Sigmoid colon (tissue), 7 donors: ENCODE data around the gene MYO1H. TPM values are rescaled to one million over a fixed set of nuclear protein-coding genes. Genes with fewer than 3 reads are reported as not detected.

ENCODE experiments used
- DNase-seq: peaks from one replicate; pipeline ENCODE4 v3.0.0-alpha.2; 2019
- H3K27ac ChIP-seq, 4 donors: fragments of 200-600 bp; sonication (generic); one replicate each; pipeline ENCODE4 v1.5.1; 2016 to 2019; ENCODE audit warnings: mild to moderate bottlenecking in 1 of 4
- H3K27me3 ChIP-seq, 3 donors: fragments of 200-600 bp; sonication (generic); one replicate each; pipeline ENCODE4 v1.5.1; 2019; ENCODE audit warnings: mild to moderate bottlenecking in 1 of 3
- H3K36me3 ChIP-seq, 4 donors: fragments of 200-600 bp; sonication (generic); one replicate each; pipeline ENCODE4 v1.5.1; 2016 to 2019
- H3K4me1 ChIP-seq, 4 donors: fragments of 200-600 bp; sonication (generic); one replicate each; pipeline ENCODE4 v1.5.1; 2017 to 2019
- H3K4me3 ChIP-seq, 4 donors: fragments of 200-600 bp; sonication (generic); one replicate each; pipeline ENCODE4 v1.5.1; 2017 to 2019; ENCODE audit warnings: mild to moderate bottlenecking in 2 of 4, moderate library complexity in 1 of 4
- H3K9me3 ChIP-seq, 4 donors: fragments of 200-600 bp in 3 of 4; sonication (generic) in 3 of 4; one replicate each; pipeline versions ENCODE4 v1.5.1 to v1.6.1; 2013 to 2019
- EP300 ChIP-seq, 4 donors: sonication (generic); formaldehyde crosslinking; IDR thresholded peaks; one replicate each; pipeline ENCODE4 v1.6.1; 2017; ENCODE audit warnings: antibody characterized with exemption in 4 of 4
- POLR2A ChIP-seq, 2 donors: fragments of 450-650 bp; IDR thresholded peaks; one replicate each; pipeline ENCODE4 v1.6.1; 2016; ENCODE audit warnings: antibody characterized with exemption in 2 of 2, mild to moderate bottlenecking in 2 of 2, moderate library complexity in 2 of 2
- POLR2AphosphoS5 ChIP-seq, 4 donors: sonication (generic); formaldehyde crosslinking; IDR thresholded peaks; one replicate each; pipeline ENCODE4 v1.6.1; 2017; ENCODE audit warnings: antibody characterized with exemption in 4 of 4
- WGBS, 2 donors: extraction: QIAGEN DNeasy Blood & Tissue Kit; methylation state at CpG; one replicate each; pipeline ENCODE4 v1.1.7; 2013; 5-methylcytosine and 5-hydroxymethylcytosine counted together
- intact Hi-C: fragments of 100-400 bp; cut with DNase I; formaldehyde crosslinking; loops from one replicate; pipeline ENCODE4 v1.15.1; 2023
- polyA plus RNA-seq, 3 donors: library from polyadenylated mRNA; stranded (reverse); fragments of 200-250 nt; gene quantifications; one replicate each; pipeline ENCODE4 v1.2.3, GENCODE V29; 2013
- total RNA-seq, 4 donors: library from RNA; depleted of rRNA; stranded (reverse); fragments of >200 nt; gene quantifications; one replicate each; pipeline ENCODE4 v1.1.0, GENCODE V29; 2016
- TF ChIP-seq, protein P1 (sequence below), 4 experiments: fragments of 450-650 bp in 3 of 4; fragments of 200-600 bp in 1 of 4; IDR thresholded peaks; one replicate each; pipeline ENCODE4 v1.5.1; 2016 to 2019; ENCODE audit warnings: antibody characterized with exemption in 4 of 4, mild to moderate bottlenecking in 3 of 4, moderate library complexity in 2 of 4
- donor health status: healthy with polysubstance abuse.
- donor health status: Bipolar disorder and iron deficiency.
- donor health status: healthy.

MYO1H gene
- total and polyA plus RNA-seq, 7 donors = 0.07 TPM; not detected in 6

DNA sequence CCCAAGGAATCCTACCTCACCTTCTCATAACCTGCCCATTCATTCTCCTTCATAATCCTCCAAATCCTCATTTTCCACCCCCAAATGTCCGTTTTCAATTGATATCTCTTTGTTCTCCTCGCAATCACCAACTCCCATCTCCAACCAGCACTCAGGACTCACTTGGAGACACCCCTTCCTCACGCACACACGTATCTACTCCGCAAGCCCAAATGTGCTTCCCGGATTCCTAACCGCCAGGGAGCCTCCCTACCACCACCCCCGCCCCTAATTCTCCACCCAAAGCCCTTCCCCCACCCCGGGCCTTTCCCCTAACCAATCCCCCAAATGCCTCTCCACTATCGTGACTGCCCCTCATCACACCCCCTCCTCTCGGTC, 129.1 kb downstream of the MYO1H start:
- WGBS, 2 donors = 0% methylated on average over 11 of the region's 11 CpGs
- TF ChIP-seq EP300 (IDR thresholded peaks at IDR 0.05) (no peak), POLR2A (IDR thresholded peaks at IDR 0.05) (no peak), POLR2AphosphoS5 (IDR thresholded peaks at IDR 0.05) (no peak)
- TF ChIP-seq, protein P1, sequence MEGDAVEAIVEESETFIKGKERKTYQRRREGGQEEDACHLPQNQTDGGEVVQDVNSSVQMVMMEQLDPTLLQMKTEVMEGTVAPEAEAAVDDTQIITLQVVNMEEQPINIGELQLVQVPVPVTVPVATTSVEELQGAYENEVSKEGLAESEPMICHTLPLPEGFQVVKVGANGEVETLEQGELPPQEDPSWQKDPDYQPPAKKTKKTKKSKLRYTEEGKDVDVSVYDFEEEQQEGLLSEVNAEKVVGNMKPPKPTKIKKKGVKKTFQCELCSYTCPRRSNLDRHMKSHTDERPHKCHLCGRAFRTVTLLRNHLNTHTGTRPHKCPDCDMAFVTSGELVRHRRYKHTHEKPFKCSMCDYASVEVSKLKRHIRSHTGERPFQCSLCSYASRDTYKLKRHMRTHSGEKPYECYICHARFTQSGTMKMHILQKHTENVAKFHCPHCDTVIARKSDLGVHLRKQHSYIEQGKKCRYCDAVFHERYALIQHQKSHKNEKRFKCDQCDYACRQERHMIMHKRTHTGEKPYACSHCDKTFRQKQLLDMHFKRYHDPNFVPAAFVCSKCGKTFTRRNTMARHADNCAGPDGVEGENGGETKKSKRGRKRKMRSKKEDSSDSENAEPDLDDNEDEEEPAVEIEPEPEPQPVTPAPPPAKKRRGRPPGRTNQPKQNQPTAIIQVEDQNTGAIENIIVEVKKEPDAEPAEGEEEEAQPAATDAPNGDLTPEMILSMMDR (IDR thresholded peaks at IDR 0.05) = no peak
- no peaks in the 10 kb centered on the region for H3K9me3 ChIP-seq
- H3K27ac ChIP-seq = peak overlapping the region; percentile 95 to 98 (median 97)
- H3K36me3 ChIP-seq = peaks cover 0 to 12% (median 0%) of the 10 kb centered on the region in 4 donors
- peak overlapping the region; percentile 63 to 90 (median 87) for H3K4me3 ChIP-seq
- intact Hi-C loops = loop anchor here (1.0 kb wide), 2 partner anchors 43 to 48 kb away; no protein-coding TSS in a partner anchor
- peaks cover 0 to 66% (median 58%) of the 10 kb centered on the region in 4 donors for H3K4me1 ChIP-seq
- no peak for DNase-seq
- no peaks in the 10 kb centered on the region for H3K27me3 ChIP-seq

DNA sequence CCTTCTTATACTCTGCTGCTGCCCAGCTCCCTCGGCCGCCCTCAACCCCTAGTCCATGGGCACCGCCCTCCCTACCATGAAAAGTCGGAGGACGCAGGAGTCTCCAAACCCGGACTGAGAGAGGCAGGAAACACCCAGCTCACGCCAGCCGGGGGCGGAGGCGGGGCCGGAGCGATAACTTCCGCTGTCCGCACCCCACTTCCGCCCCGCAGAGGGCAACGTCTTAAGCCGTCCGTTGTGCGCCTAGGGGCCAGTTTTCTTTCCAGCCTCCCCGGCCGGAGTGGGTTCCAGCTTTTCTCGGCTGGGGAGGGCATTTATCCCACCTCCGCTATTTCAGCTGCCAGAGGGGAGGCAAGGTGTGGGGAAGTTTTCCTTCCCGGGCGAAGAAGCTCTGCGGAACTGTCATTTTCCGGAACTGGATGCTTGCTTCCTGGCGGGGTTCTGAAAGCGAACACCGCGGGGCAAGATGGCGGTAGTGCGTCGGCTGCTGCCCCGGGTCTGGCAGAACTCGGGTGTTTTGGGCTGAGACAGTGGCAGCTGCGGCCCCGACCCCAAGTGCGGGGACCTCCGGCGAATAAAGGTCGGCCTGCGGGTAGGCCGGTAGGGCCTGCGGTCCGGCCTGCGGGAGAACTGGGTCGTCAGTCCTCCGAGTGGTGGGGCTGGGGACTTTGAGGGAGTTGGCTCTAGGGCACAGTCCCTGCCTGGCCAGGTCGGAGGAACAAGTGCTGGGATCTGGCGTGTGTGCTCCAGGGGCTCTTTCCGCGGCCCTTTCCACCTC, 129.7 kb downstream of the MYO1H start, which contains the start of the genes KCTD10 and UBE3B:
KCTD10 (minus strand) TSS at position 116 of the 778 bp plus-strand sequence; CDS start at position 78, 38 bp downstream.
UBE3B (plus strand) TSS at position 450 of the 778 bp plus-strand sequence. CDS start 5,918 bp downstream, outside the sequence.
- H3K4me1 ChIP-seq = peaks cover 0 to 61% (median 57%) of the 10 kb centered on the region in 4 donors
- intact Hi-C loops = loop anchor here (1.0 kb wide), 2 partner anchors 44 to 49 kb away; no protein-coding TSS in a partner anchor
- peak within 1 kb of the TSS; percentile 95 to 98 (median 97) for H3K27ac ChIP-seq
- WGBS, 2 donors = 0 to 1% methylated on average over 54 of the region's 54 CpGs
- H3K27me3 ChIP-seq = no peaks in the 10 kb centered on the region
- peak within 1 kb of the TSS; percentile 63 to 90 (median 87) for H3K4me3 ChIP-seq
- TF ChIP-seq POLR2AphosphoS5 (IDR thresholded peaks at IDR 0.05) (peak; percentile 86 to 92 (median 90)), POLR2A (IDR thresholded peaks at IDR 0.05) (peak; percentile 37 to 67), EP300 (IDR thresholded peaks at IDR 0.05) (no peak)
- TF ChIP-seq, protein P1 (IDR thresholded peaks at IDR 0.05) = peak; percentile 13 to 35 (median 24)
- peaks cover 0 to 18% (median 0%) of the 10 kb centered on the region in 4 donors for H3K36me3 ChIP-seq
- peak; percentile 94 for DNase-seq
- H3K9me3 ChIP-seq = no peaks in the 10 kb centered on the region

DNA sequence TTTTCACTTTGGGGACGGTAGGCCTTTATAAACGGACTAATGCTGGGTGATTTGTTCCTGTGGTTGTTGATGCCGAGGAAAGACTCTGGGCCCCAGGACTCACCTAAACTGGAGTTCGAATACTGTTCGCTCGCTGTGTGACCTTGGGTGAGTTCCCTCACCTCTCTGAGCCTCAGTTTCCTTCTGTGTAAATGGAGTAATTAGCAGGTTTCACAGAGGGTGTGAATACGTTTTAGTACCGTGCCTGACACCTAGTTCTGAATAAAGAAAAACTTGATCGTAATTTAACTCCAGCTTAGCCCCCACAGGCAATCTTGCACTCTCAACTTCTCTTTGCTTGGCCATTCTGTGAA, 130.2 kb downstream of the MYO1H start:
- Histone ChIP-seq H3K27me3 (no peaks in the 10 kb centered on the region), H3K27ac (peak overlapping the region; percentile 95 to 98 (median 97)), H3K9me3 (no peaks in the 10 kb centered on the region), H3K4me1 (peaks cover 0 to 56% (median 53%) of the 10 kb centered on the region in 4 donors), H3K36me3 (peaks cover 0 to 24% (median under 1%) of the 10 kb centered on the region in 4 donors), H3K4me3 (peak overlapping the region; percentile 63 to 90 (median 87))
- 2 to 5% methylated on average over 9 of the region's 9 CpGs for WGBS, 2 donors
- no peak for TF ChIP-seq POLR2A (IDR thresholded peaks at IDR 0.05)
- no peak for TF ChIP-seq EP300 (IDR thresholded peaks at IDR 0.05)
- TF ChIP-seq, protein P1 (IDR thresholded peaks at IDR 0.05) = no peak
- no peak for TF ChIP-seq POLR2AphosphoS5 (IDR thresholded peaks at IDR 0.05)
- intact Hi-C loops = loop anchor here (1.0 kb wide), 2 partner anchors 45 to 50 kb away; no protein-coding TSS in a partner anchor
- no peak for DNase-seq

DNA sequence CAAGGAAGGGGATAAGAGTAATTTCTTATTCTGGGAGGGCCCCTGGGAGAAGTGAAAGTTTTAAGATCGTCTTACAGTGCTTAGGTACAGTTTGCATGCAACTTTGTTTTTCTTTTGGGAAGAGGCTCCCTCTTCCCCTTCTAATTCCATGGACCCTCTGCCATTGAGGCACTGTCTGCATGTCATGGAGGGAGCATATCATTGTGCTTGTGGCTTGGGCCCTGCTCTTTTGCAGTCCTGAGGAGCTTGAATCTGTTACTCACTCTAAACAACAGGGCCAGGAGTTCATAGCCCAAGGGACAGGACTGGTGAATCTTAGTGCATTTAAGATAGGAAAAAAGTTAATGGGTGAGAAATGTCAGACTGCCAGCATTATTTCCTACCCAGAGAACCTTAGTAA, 132.1 kb downstream of the MYO1H start:
- DNase-seq = no peak
- no peak for TF ChIP-seq POLR2A (IDR thresholded peaks at IDR 0.05)
- TF ChIP-seq, protein P1 (IDR thresholded peaks at IDR 0.05) = no peak
- no peak for TF ChIP-seq POLR2AphosphoS5 (IDR thresholded peaks at IDR 0.05)
- TF ChIP-seq EP300 (IDR thresholded peaks at IDR 0.05) = no peak
- Histone ChIP-seq H3K27me3 (no peaks in the 10 kb centered on the region), H3K27ac (no peak overlapping the region), H3K36me3 (peaks cover 15 to 33% (median 17%) of the 10 kb centered on the region in 4 donors), H3K9me3 (no peaks in the 10 kb centered on the region), H3K4me3 (no peak overlapping the region), H3K4me1 (peaks cover 0 to 38% (median 36%) of the 10 kb centered on the region in 4 donors)
- 61 to 76% methylated on average over 1 of the region's 1 CpG for WGBS, 2 donors
- intact Hi-C loops = no loop called here
